Loucy (cell line): ENCODE results near the gene SEMA3F.

Experiments
- H2AFZ ChIP-seq: fragments of 200-600 bp; sonication (generic); 2 replicates; pipeline ENCODE4 v1.6.0; 2016; ENCODE audit warnings: antibody characterized with exemption, mild to moderate bottlenecking, low read length, moderate library complexity
- H3F3A ChIP-seq: fragments of 200-600 bp; 2 replicates; pipeline ENCODE4 v1.6.0; 2016; ENCODE audit warnings: antibody characterized with exemption, low read depth, mild to moderate bottlenecking
- H3K27me3 ChIP-seq: fragments of 200-600 bp; sonication (generic); 2 replicates; pipeline ENCODE4 v1.6.1; 2014; ENCODE audit warnings: low read length, mild to moderate bottlenecking; ENCODE audit not compliant: insufficient read depth, poor library complexity, severe bottlenecking
- H3K36me3 ChIP-seq: fragments of 200-600 bp; sonication (generic); 2 replicates; pipeline ENCODE4 v1.6.1; 2016; ENCODE audit warnings: low read length; ENCODE audit not compliant: insufficient read depth
- H3K4me1 ChIP-seq: fragments of 200-600 bp; sonication (generic); 2 replicates; pipeline ENCODE4 v1.5.1; 2014; ENCODE audit warnings: low read length, mild to moderate bottlenecking; ENCODE audit not compliant: insufficient read depth, poor library complexity, severe bottlenecking
- H3K4me2 ChIP-seq: fragments of 200-600 bp; sonication (generic); 2 replicates; pipeline ENCODE4 v1.6.0; 2014; ENCODE audit warnings: antibody characterized with exemption, low read length, low read depth, mild to moderate bottlenecking; ENCODE audit not compliant: poor library complexity, severe bottlenecking
- H3K4me3 ChIP-seq: fragments of 200-600 bp; sonication (generic); 2 replicates; pipeline ENCODE4 v1.5.1; 2014; ENCODE audit warnings: low read length, mild to moderate bottlenecking, mixed read lengths; ENCODE audit not compliant: poor library complexity, severe bottlenecking
- H3K79me2 ChIP-seq: fragments of 200-600 bp; sonication (generic); 2 replicates; pipeline ENCODE4 v1.6.1; 2014; ENCODE audit warnings: low read length; ENCODE audit not compliant: insufficient read depth
- H3K9ac ChIP-seq: fragments of 200-600 bp; sonication (generic); 2 replicates; pipeline ENCODE4 v1.6.0; 2014; ENCODE audit warnings: mild to moderate bottlenecking, low read depth, low read length, moderate library complexity; ENCODE audit not compliant: poor library complexity, severe bottlenecking
- H3K9me2 ChIP-seq: fragments of 200-600 bp; sonication (generic); replicated peaks from 2 replicates; pipeline ENCODE4 v1.6.1; 2016; ENCODE audit warnings: low read depth, low read length, mixed read lengths
- H3K9me3 ChIP-seq: fragments of 200-600 bp; sonication (generic); 2 replicates; pipeline ENCODE4 v1.6.1; 2014; ENCODE audit warnings: mild to moderate bottlenecking, antibody characterized with exemption, low read length, low read depth; ENCODE audit not compliant: insufficient read depth
- H4K20me1 ChIP-seq: fragments of 200-600 bp; sonication (generic); 2 replicates; pipeline ENCODE4 v1.6.0; 2014; ENCODE audit warnings: antibody characterized with exemption, low read length, mild to moderate bottlenecking; ENCODE audit not compliant: insufficient read depth, poor library complexity, severe bottlenecking
- CTCF ChIP-seq: fragments of 200-600 bp; sonication (generic); conservative IDR thresholded peaks from 2 replicates; pipeline ENCODE4 v1.5.1; 2014; ENCODE audit warnings: mild to moderate bottlenecking, antibody characterized with exemption, low read length
- EZH2phosphoT487 ChIP-seq: fragments of 200-600 bp; IDR thresholded peaks from 2 replicates; pipeline ENCODE4 v1.6.1; 2018; ENCODE audit warnings: antibody characterized with exemption, mild to moderate bottlenecking, moderate library complexity, borderline replicate concordance

The SEMA3F gene

GRCh38 chr3:50122661-50123391 is 32.3 kb upstream of the SEMA3F start:
- no peaks in the 10 kb centered on the region for H3F3A ChIP-seq
- H3K27me3 ChIP-seq = no peaks in the 10 kb centered on the region
- TF ChIP-seq CTCF = no peak
- no peak overlapping the region for H2AFZ ChIP-seq
- H3K4me3 ChIP-seq = no peak overlapping the region
- no peaks in the 10 kb centered on the region for H4K20me1 ChIP-seq
- no peaks in the 10 kb centered on the region for H3K79me2 ChIP-seq
- no peaks in the 10 kb centered on the region for H3K9me3 ChIP-seq
- no peaks in the 10 kb centered on the region for H3K9me2 ChIP-seq
- H3K9ac ChIP-seq = no peak overlapping the region
- H3K36me3 ChIP-seq = peaks cover 33% of the 10 kb centered on the region
- H3K4me2 ChIP-seq = no peak overlapping the region
- H3K4me1 ChIP-seq = no peaks in the 10 kb centered on the region

GRCh38 chr3:50123394-50124051 is 31.6 kb upstream of the SEMA3F start:
- TF ChIP-seq EZH2phosphoT487 = no peak
- TF ChIP-seq CTCF = no peak
- Histone ChIP-seq H3K9me2 (no peaks in the 10 kb centered on the region), H3K79me2 (no peaks in the 10 kb centered on the region), H3K27me3 (no peaks in the 10 kb centered on the region), H3F3A (no peaks in the 10 kb centered on the region), H3K9me3 (no peaks in the 10 kb centered on the region), H3K4me1 (no peaks in the 10 kb centered on the region), H4K20me1 (no peaks in the 10 kb centered on the region), H3K36me3 (peaks cover 26% of the 10 kb centered on the region; the same call in 1 of the 2 replicates), H3K4me2 (no peak overlapping the region), H3K4me3 (no peak overlapping the region), H2AFZ (no peak overlapping the region), H3K9ac (no peak overlapping the region)

- no peak overlapping the region for H3K9ac ChIP-seq
- H2AFZ ChIP-seq = no peak overlapping the region
- no peaks in the 10 kb centered on the region for H3K4me1 ChIP-seq
- H4K20me1 ChIP-seq = no peaks in the 10 kb centered on the region
- H3F3A ChIP-seq = no peaks in the 10 kb centered on the region
- no peaks in the 10 kb centered on the region for H3K9me3 ChIP-seq
- no peaks in the 10 kb centered on the region for H3K79me2 ChIP-seq
- no peak for TF ChIP-seq CTCF
- TF ChIP-seq EZH2phosphoT487 = no peak
- peaks cover 19% of the 10 kb centered on the region; the same call in 1 of the 2 replicates for H3K36me3 ChIP-seq
- H3K4me2 ChIP-seq = no peak overlapping the region
- H3K9me2 ChIP-seq = no peaks in the 10 kb centered on the region
- no peak overlapping the region for H3K4me3 ChIP-seq
- no peaks in the 10 kb centered on the region for H3K27me3 ChIP-seq
Observed at GRCh38 chr3:50124052-50124799, 30.9 kb upstream of the SEMA3F start.
